ENCODE measurements around the gene CDKN2AIP.
"Not testable (repeated sequence)": the region's sequence is repeated elsewhere in the genome, so short reads cannot be mapped to it uniquely, and the experiment has no call there.

CDKN2AIP gene

GRCh38 chr4:183449193-183449882, 4.9 kb downstream of the CDKN2AIP start:
- no peak for DNase-seq

GRCh38 chr4:183450108-183450507, 5.7 kb downstream of the CDKN2AIP start:
- no peak for DNase-seq

- DNase-seq, result no peak
Measured at GRCh38 chr4:183455431-183456195, 11.2 kb downstream of the CDKN2AIP start.

GRCh38 chr4:183458005-183458404, 13.6 kb downstream of the CDKN2AIP start:
- DNase-seq, result no peak

- DNase-seq, result not testable (repeated sequence)
Measured at GRCh38 chr4:183463903-183464619, 19.6 kb downstream of the CDKN2AIP start.

- not testable (repeated sequence) for DNase-seq
Measured at GRCh38 chr4:183465879-183466278, 21.4 kb downstream of the CDKN2AIP start.

GRCh38 chr4:183467246-183467645, 22.8 kb downstream of the CDKN2AIP start:
- no peak for DNase-seq

GRCh38 chr4:183468210-183469095, 24.0 kb downstream of the CDKN2AIP start:
- no peak for DNase-seq

- no peak for DNase-seq
Measured at GRCh38 chr4:183469285-183469684, 24.8 kb downstream of the CDKN2AIP start.

GRCh38 chr4:183469936-183470335, 25.5 kb downstream of the CDKN2AIP start:
- DNase-seq, result no peak

GRCh38 chr4:183470821-183471220, 26.4 kb downstream of the CDKN2AIP start:
- no peak for DNase-seq

GRCh38 chr4:183471946-183472708, 27.7 kb downstream of the CDKN2AIP start:
- peak; percentile 1 for DNase-seq

GRCh38 chr4:183478123-183478522, 33.7 kb downstream of the CDKN2AIP start:
- DNase-seq, result no peak

GRCh38 chr4:183478926-183479325, 34.5 kb downstream of the CDKN2AIP start:
- DNase-seq, result no peak

- not testable (repeated sequence) for DNase-seq
Measured at GRCh38 chr4:183482515-183483095, 38.2 kb downstream of the CDKN2AIP start.

- no peak for DNase-seq
Measured at GRCh38 chr4:183483997-183484396, 39.6 kb downstream of the CDKN2AIP start.

GRCh38 chr4:183485411-183486160, 41.1 kb downstream of the CDKN2AIP start:
- no peak for DNase-seq

- no peak for DNase-seq
Measured at GRCh38 chr4:183492791-183493222, 48.4 kb downstream of the CDKN2AIP start.

- no peak for DNase-seq
Measured at GRCh38 chr4:183493246-183493645, 48.8 kb downstream of the CDKN2AIP start.

- DNase-seq, result no peak
Measured at GRCh38 chr4:183495184-183495583, 50.7 kb downstream of the CDKN2AIP start.

Data from NCI-H187 treated with DMSO at 0.1 percent for 48 hours (cell line).